IPS-15b (cell line): ENCODE results near the gene ARHGEF25.
A peak's percentile ranks its signal among the peaks of the same experiment; 100 is the strongest.
"Not testable (repeated sequence)": the region's sequence is repeated elsewhere in the genome, so short reads cannot be mapped to it uniquely, and the experiment has no call there.

ENCODE experiments used
- H3K27me3 ChIP-seq: one replicate; pipeline ENCODE4 v1.6.1; 2013; ENCODE audit warnings: low read length; ENCODE audit not compliant: control insufficient read depth, insufficient read depth
- H3K36me3 ChIP-seq: one replicate; pipeline ENCODE4 v1.6.1; 2013; ENCODE audit warnings: low read length; ENCODE audit not compliant: control insufficient read depth, insufficient read depth
- H3K4me1 ChIP-seq: one replicate; pipeline ENCODE4 v1.6.1; 2013; ENCODE audit warnings: mild to moderate bottlenecking, low read length; ENCODE audit not compliant: control insufficient read depth, insufficient read depth
- H3K4me3 ChIP-seq: one replicate; pipeline ENCODE4 v1.5.1; 2013; ENCODE audit warnings: low read depth, low read length
- H3K9ac ChIP-seq: one replicate; pipeline ENCODE4 v1.6.1; 2013; ENCODE audit warnings: low read depth, mild to moderate bottlenecking, low read length
- H3K9me3 ChIP-seq: one replicate; pipeline ENCODE4 v1.6.1; 2013; ENCODE audit warnings: mild to moderate bottlenecking, low read length; ENCODE audit not compliant: control insufficient read depth, insufficient read depth

Gene ARHGEF25

GRCh38 chr12:57626921-57627445, 15.7 kb downstream of the ARHGEF25 start:
- Histone ChIP-seq H3K27me3 (peaks cover 100% of the 10 kb centered on the region), H3K4me3 (peak overlapping the region; percentile 39), H3K36me3 (no peaks in the 10 kb centered on the region), H3K4me1 (peaks cover 4% of the 10 kb centered on the region), H3K9ac (no peak overlapping the region), H3K9me3 (no peaks in the 10 kb centered on the region)

- Histone ChIP-seq H3K4me3 (peak overlapping the region; percentile 39), H3K9me3 (no peaks in the 10 kb centered on the region), H3K27me3 (peaks cover 98% of the 10 kb centered on the region), H3K9ac (no peak overlapping the region), H3K36me3 (no peaks in the 10 kb centered on the region), H3K4me1 (peaks cover 4% of the 10 kb centered on the region)
Observed at GRCh38 chr12:57627501-57628279, 16.5 kb downstream of the ARHGEF25 start.

- Histone ChIP-seq H3K27me3 (peaks cover 93% of the 10 kb centered on the region), H3K9me3 (no peaks in the 10 kb centered on the region), H3K9ac (no peak overlapping the region), H3K36me3 (no peaks in the 10 kb centered on the region), H3K4me3 (peak overlapping the region; percentile 39), H3K4me1 (peaks cover 4% of the 10 kb centered on the region)
Observed at GRCh38 chr12:57628280-57629191, 17.3 kb downstream of the ARHGEF25 start.

- H3K4me1 ChIP-seq, result peaks cover 4% of the 10 kb centered on the region
- no peak overlapping the region for H3K9ac ChIP-seq
- peaks cover 85% of the 10 kb centered on the region for H3K27me3 ChIP-seq
- no peaks in the 10 kb centered on the region for H3K9me3 ChIP-seq
- no peaks in the 10 kb centered on the region for H3K36me3 ChIP-seq
- peak overlapping the region; percentile 22 for H3K4me3 ChIP-seq
Observed at GRCh38 chr12:57629897-57630471, 18.7 kb downstream of the ARHGEF25 start.

GRCh38 chr12:57630891-57631433, 19.7 kb downstream of the ARHGEF25 start:
- H3K4me3 ChIP-seq, result peak overlapping the region; percentile 58
- H3K9me3 ChIP-seq, result no peaks in the 10 kb centered on the region
- peaks cover 4% of the 10 kb centered on the region for H3K4me1 ChIP-seq
- peaks cover 82% of the 10 kb centered on the region for H3K27me3 ChIP-seq
- H3K36me3 ChIP-seq, result no peaks in the 10 kb centered on the region
- H3K9ac ChIP-seq, result no peak overlapping the region

- peaks cover 77% of the 10 kb centered on the region for H3K27me3 ChIP-seq
- no peaks in the 10 kb centered on the region for H3K9me3 ChIP-seq
- peak overlapping the region; percentile 58 for H3K4me3 ChIP-seq
- peaks cover 4% of the 10 kb centered on the region for H3K4me1 ChIP-seq
- H3K9ac ChIP-seq, result no peak overlapping the region
- H3K36me3 ChIP-seq, result no peaks in the 10 kb centered on the region
Observed at GRCh38 chr12:57631566-57632072, 20.4 kb downstream of the ARHGEF25 start.

GRCh38 chr12:57632073-57632957, 21.1 kb downstream of the ARHGEF25 start:
- no peaks in the 10 kb centered on the region for H3K9me3 ChIP-seq
- peak overlapping the region; percentile 58 for H3K4me3 ChIP-seq
- H3K4me1 ChIP-seq, result peaks cover 4% of the 10 kb centered on the region
- H3K9ac ChIP-seq, result no peak overlapping the region
- peaks cover 70% of the 10 kb centered on the region for H3K27me3 ChIP-seq
- H3K36me3 ChIP-seq, result no peaks in the 10 kb centered on the region

- Histone ChIP-seq H3K9me3 (no peaks in the 10 kb centered on the region), H3K4me1 (peaks cover 8% of the 10 kb centered on the region), H3K27me3 (peaks cover 61% of the 10 kb centered on the region), H3K36me3 (no peaks in the 10 kb centered on the region), H3K9ac (no peak within 1 kb of the TSS), H3K4me3 (peak within 1 kb of the TSS; percentile 58)
Observed at GRCh38 chr12:57632958-57633840, 22.0 kb downstream of the ARHGEF25 start, which contains the start of gene B4GALNT1. Gene B4GALNT1, minus strand, starts transcription at chr12:57633201. Its CDS starts 1,069 bp downstream, at chr12:57632132.

- peaks cover 26% of the 10 kb centered on the region for H3K27me3 ChIP-seq
- H3K4me1 ChIP-seq, H3K9me3 ChIP-seq, H3K9ac ChIP-seq, H3K36me3 ChIP-seq, H3K4me3 ChIP-seq: not testable (repeated sequence)
Observed at GRCh38 chr12:57636731-57637130, 25.5 kb downstream of the ARHGEF25 start.

GRCh38 chr12:57637364-57637763, 26.1 kb downstream of the ARHGEF25 start:
- H3K4me1 ChIP-seq, result peaks cover 5% of the 10 kb centered on the region
- H3K4me3 ChIP-seq, result no peak overlapping the region
- H3K36me3 ChIP-seq, result no peaks in the 10 kb centered on the region
- H3K9ac ChIP-seq, result no peak overlapping the region
- H3K9me3 ChIP-seq, result no peaks in the 10 kb centered on the region
- H3K27me3 ChIP-seq, result peaks cover 20% of the 10 kb centered on the region
